ENCODE results near the gene SLC39A12.

The SLC39A12 gene

GRCh38 chr10:17951868-17952371, at the start of gene SLC39A12:
SLC39A12 (plus strand) TSS chr10:17951918; CDS start chr10:17953277, 1,359 bp downstream.
- Histone ChIP-seq H3K27ac (ENCODE audit: low read depth, low read length) (no peak within 1 kb of the TSS), H3K36me3 (ENCODE audit: control insufficient read depth, insufficient read depth, low read length) (no peaks in the 10 kb centered on the region), H3K4me3 (ENCODE audit: low read length) (no peak within 1 kb of the TSS), H3K27me3 (ENCODE audit: control insufficient read depth, insufficient read depth, low read length) (no peaks in the 10 kb centered on the region), H3K9ac (ENCODE audit: low read length) (no peak within 1 kb of the TSS), H3K4me1 (ENCODE audit: control insufficient read depth, insufficient read depth, low read length) (no peaks in the 10 kb centered on the region)

GRCh38 chr10:17904564-17904963, 47.2 kb upstream of the SLC39A12 start:
- Histone ChIP-seq H3K4me1 (ENCODE audit: control insufficient read depth, insufficient read depth, low read length) (no peaks in the 10 kb centered on the region), H3K4me3 (ENCODE audit: low read length) (no peak overlapping the region), H3K9ac (ENCODE audit: low read length) (no peak overlapping the region), H3K27ac (ENCODE audit: low read depth, low read length) (no peak overlapping the region), H3K36me3 (ENCODE audit: control insufficient read depth, insufficient read depth, low read length) (no peaks in the 10 kb centered on the region), H3K27me3 (ENCODE audit: control insufficient read depth, insufficient read depth, low read length) (no peaks in the 10 kb centered on the region)

DNA sequence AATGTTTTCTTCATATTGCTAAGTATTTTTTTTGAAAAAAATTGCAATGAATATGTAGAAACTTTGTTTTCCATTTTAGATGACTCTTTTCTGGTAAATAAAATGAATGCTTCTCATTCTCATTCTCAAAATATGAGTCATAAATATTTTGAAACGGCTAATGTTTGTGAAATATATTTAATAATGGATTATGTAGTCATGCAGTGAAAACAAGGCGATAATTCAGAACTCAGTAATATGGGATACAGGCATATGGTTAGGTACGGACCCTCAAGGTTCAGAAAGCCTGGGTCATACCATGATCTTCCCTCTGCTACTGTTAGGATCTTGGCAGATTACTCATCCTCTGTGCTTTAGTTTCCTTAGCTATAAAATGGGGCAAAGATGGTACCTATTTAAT, 46.2 kb upstream of the SLC39A12 start:
- Histone ChIP-seq H3K9ac (ENCODE audit: low read length) (no peak overlapping the region), H3K4me1 (ENCODE audit: control insufficient read depth, insufficient read depth, low read length) (no peaks in the 10 kb centered on the region), H3K27me3 (ENCODE audit: control insufficient read depth, insufficient read depth, low read length) (no peaks in the 10 kb centered on the region), H3K27ac (ENCODE audit: low read depth, low read length) (no peak overlapping the region), H3K36me3 (ENCODE audit: control insufficient read depth, insufficient read depth, low read length) (no peaks in the 10 kb centered on the region), H3K4me3 (ENCODE audit: low read length) (no peak overlapping the region)

- Histone ChIP-seq H3K4me1 (ENCODE audit: control insufficient read depth, insufficient read depth, low read length) (no peaks in the 10 kb centered on the region), H3K27ac (ENCODE audit: low read depth, low read length) (no peak overlapping the region), H3K9ac (ENCODE audit: low read length) (no peak overlapping the region), H3K36me3 (ENCODE audit: control insufficient read depth, insufficient read depth, low read length) (no peaks in the 10 kb centered on the region), H3K4me3 (ENCODE audit: low read length) (no peak overlapping the region), H3K27me3 (ENCODE audit: control insufficient read depth, insufficient read depth, low read length) (no peaks in the 10 kb centered on the region)
These were observed 45.7 kb upstream of the SLC39A12 start for GRCh38 chr10:17906002-17906401.

DNA sequence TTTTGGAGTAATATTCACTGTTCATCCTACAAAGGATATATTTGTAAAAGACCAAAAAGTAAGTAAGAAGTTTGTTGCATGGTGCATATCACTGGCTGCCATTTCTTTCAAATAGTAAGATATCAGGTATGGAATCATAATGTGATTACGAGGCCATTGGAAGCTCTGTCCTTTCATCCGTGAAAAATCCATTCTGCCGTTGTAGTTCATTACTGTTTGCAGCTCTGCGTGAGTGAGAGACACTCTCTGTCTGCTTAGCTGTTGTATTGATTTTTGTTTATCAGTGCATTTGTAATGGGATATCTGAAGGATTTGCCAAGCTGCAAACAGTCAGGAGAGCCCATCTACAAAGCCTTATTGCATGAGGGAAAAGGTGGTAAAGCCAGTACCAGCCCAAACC, 44.1 kb upstream of the SLC39A12 start:
- H3K27me3 ChIP-seq (ENCODE audit: control insufficient read depth, insufficient read depth, low read length) = no peaks in the 10 kb centered on the region
- H3K9ac ChIP-seq (ENCODE audit: low read length) = no peak overlapping the region
- H3K4me1 ChIP-seq (ENCODE audit: control insufficient read depth, insufficient read depth, low read length) = no peaks in the 10 kb centered on the region
- H3K36me3 ChIP-seq (ENCODE audit: control insufficient read depth, insufficient read depth, low read length) = no peaks in the 10 kb centered on the region
- no peak overlapping the region for H3K27ac ChIP-seq (ENCODE audit: low read depth, low read length)
- no peak overlapping the region for H3K4me3 ChIP-seq (ENCODE audit: low read length)

GRCh38 chr10:17910125-17910789, 41.5 kb upstream of the SLC39A12 start:
- Histone ChIP-seq H3K4me3 (ENCODE audit: low read length) (no peak overlapping the region), H3K4me1 (ENCODE audit: control insufficient read depth, insufficient read depth, low read length) (peaks cover 6% of the 10 kb centered on the region), H3K27me3 (ENCODE audit: control insufficient read depth, insufficient read depth, low read length) (no peaks in the 10 kb centered on the region), H3K9ac (ENCODE audit: low read length) (no peak overlapping the region), H3K27ac (ENCODE audit: low read depth, low read length) (no peak overlapping the region), H3K36me3 (ENCODE audit: control insufficient read depth, insufficient read depth, low read length) (no peaks in the 10 kb centered on the region)

GRCh38 chr10:17912754-17913153, 39.0 kb upstream of the SLC39A12 start:
- H3K4me1 ChIP-seq (ENCODE audit: control insufficient read depth, insufficient read depth, low read length) = peaks cover 9% of the 10 kb centered on the region
- H3K27me3 ChIP-seq (ENCODE audit: control insufficient read depth, insufficient read depth, low read length) = no peaks in the 10 kb centered on the region
- no peak overlapping the region for H3K27ac ChIP-seq (ENCODE audit: low read depth, low read length)
- H3K9ac ChIP-seq (ENCODE audit: low read length) = no peak overlapping the region
- H3K36me3 ChIP-seq (ENCODE audit: control insufficient read depth, insufficient read depth, low read length) = no peaks in the 10 kb centered on the region
- no peak overlapping the region for H3K4me3 ChIP-seq (ENCODE audit: low read length)

DNA sequence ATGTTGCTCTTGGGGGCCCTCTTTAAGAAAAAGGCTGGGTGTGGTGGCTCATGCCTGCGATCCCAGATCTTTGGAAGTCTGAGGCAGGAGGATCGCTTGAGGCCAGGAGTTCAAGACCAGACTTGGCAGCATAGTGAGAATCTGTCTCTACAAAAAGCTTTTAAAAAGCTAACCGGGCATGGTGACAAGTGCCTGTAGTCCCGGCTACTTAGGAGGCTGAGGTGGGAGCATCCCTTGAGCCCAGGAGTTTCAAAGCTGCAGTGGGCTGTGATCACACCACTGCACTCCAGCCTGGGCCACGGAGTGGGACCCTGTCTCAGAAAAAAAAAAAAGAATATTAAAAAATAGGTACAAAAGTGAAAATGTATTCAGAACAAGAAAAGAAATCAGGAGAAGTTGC, 38.1 kb upstream of the SLC39A12 start:
- peaks cover 9% of the 10 kb centered on the region for H3K4me1 ChIP-seq (ENCODE audit: control insufficient read depth, insufficient read depth, low read length)
- H3K27ac ChIP-seq (ENCODE audit: low read depth, low read length) = no peak overlapping the region
- no peaks in the 10 kb centered on the region for H3K36me3 ChIP-seq (ENCODE audit: control insufficient read depth, insufficient read depth, low read length)
- no peaks in the 10 kb centered on the region for H3K27me3 ChIP-seq (ENCODE audit: control insufficient read depth, insufficient read depth, low read length)
- no peak overlapping the region for H3K4me3 ChIP-seq (ENCODE audit: low read length)
- no peak overlapping the region for H3K9ac ChIP-seq (ENCODE audit: low read length)

GRCh38 chr10:17914169-17915045, 37.3 kb upstream of the SLC39A12 start:
- no peak overlapping the region for H3K27ac ChIP-seq (ENCODE audit: low read depth, low read length)
- no peak overlapping the region for H3K4me3 ChIP-seq (ENCODE audit: low read length)
- H3K9ac ChIP-seq (ENCODE audit: low read length) = no peak overlapping the region
- H3K4me1 ChIP-seq (ENCODE audit: control insufficient read depth, insufficient read depth, low read length) = peaks cover 9% of the 10 kb centered on the region
- H3K27me3 ChIP-seq (ENCODE audit: control insufficient read depth, insufficient read depth, low read length) = no peaks in the 10 kb centered on the region
- no peaks in the 10 kb centered on the region for H3K36me3 ChIP-seq (ENCODE audit: control insufficient read depth, insufficient read depth, low read length)

DNA sequence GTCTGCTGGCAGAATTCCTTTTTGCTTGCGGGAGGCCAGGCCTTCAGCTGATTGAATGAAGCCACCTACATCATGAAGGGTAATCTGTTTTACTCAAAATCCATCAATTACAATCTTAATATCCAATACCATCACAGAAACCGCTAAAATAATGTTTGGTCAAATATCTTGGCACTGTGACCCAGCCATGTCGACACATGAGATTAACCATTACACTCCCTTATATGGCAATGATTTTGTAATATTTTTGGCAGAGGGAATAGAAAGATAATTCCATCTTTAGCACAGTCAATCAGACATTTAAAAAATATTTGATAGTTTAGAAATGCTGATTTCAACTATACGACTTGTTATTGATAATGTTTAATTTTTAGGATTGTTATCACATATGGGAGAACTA, 36.5 kb upstream of the SLC39A12 start:
- no peak overlapping the region for H3K27ac ChIP-seq (ENCODE audit: low read depth, low read length)
- no peak overlapping the region for H3K9ac ChIP-seq (ENCODE audit: low read length)
- no peaks in the 10 kb centered on the region for H3K36me3 ChIP-seq (ENCODE audit: control insufficient read depth, insufficient read depth, low read length)
- H3K4me1 ChIP-seq (ENCODE audit: control insufficient read depth, insufficient read depth, low read length) = peaks cover 9% of the 10 kb centered on the region
- H3K4me3 ChIP-seq (ENCODE audit: low read length) = no peak overlapping the region
- H3K27me3 ChIP-seq (ENCODE audit: control insufficient read depth, insufficient read depth, low read length) = no peaks in the 10 kb centered on the region

- H3K9ac ChIP-seq (ENCODE audit: low read length) = no peak overlapping the region
- no peak overlapping the region for H3K4me3 ChIP-seq (ENCODE audit: low read length)
- peaks cover 9% of the 10 kb centered on the region for H3K4me1 ChIP-seq (ENCODE audit: control insufficient read depth, insufficient read depth, low read length)
- H3K27me3 ChIP-seq (ENCODE audit: control insufficient read depth, insufficient read depth, low read length) = no peaks in the 10 kb centered on the region
- no peak overlapping the region for H3K27ac ChIP-seq (ENCODE audit: low read depth, low read length)
- H3K36me3 ChIP-seq (ENCODE audit: control insufficient read depth, insufficient read depth, low read length) = no peaks in the 10 kb centered on the region
These were observed 33.4 kb upstream of the SLC39A12 start for GRCh38 chr10:17918187-17918903.

DNA sequence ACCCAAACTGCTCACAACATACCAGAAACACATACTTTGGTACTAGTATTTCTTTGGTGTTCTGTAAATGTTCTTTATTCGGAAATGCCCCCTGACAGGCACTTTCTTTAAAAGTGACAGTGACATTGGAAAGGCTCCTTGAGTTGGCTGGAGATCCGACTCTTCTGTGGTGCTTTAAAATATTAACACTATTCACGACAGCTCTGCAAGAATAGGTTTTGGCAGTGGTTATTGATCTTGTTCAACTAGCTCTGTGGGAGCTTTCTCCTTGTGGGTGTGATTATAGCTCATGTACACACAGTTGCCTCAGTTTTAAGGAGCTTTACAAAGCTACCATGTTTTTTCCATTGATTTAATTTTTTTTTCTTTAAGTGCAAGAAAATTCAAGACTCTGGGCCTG, 30.3 kb upstream of the SLC39A12 start:
- Histone ChIP-seq H3K4me1 (ENCODE audit: control insufficient read depth, insufficient read depth, low read length) (peaks cover 3% of the 10 kb centered on the region), H3K4me3 (ENCODE audit: low read length) (no peak overlapping the region), H3K36me3 (ENCODE audit: control insufficient read depth, insufficient read depth, low read length) (no peaks in the 10 kb centered on the region), H3K27ac (ENCODE audit: low read depth, low read length) (no peak overlapping the region), H3K27me3 (ENCODE audit: control insufficient read depth, insufficient read depth, low read length) (no peaks in the 10 kb centered on the region), H3K9ac (ENCODE audit: low read length) (no peak overlapping the region)
